NCI-H774 (cell line): ENCODE results near the gene RBM6.

Experiments
- DNase-seq: peaks from one replicate; lab custom pipeline; 2025; lab: John Stamatoyannopoulos, UW

RBM6 gene

GRCh38 chr3:50126287-50127211 is 186.6 kb downstream of the RBM6 start:
- no peak for DNase-seq
